Measurements from ENCODE around the gene A4GALT.

DNA sequence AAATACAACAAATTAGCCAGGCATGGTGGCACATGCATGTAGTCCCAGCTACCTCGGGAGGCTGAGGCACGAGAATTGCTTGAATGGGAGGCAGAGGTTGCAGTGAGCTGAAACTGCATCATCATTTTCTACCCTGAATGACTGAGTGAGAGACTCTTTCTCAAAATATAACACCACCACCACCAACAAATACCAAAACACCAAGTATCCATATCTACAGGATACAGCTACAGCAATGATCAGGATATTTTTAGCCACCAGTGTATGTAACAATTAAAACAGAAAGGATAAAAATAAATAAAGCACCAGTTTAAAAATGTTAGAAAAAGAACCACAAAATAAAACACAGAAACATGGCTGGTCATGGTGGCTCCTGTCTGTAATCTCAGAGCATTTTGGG is 13.2 kb downstream of the A4GALT start:
- TF ChIP-seq PPARA (CRISPR knock-in tag; IDR thresholded peaks at IDR 0.05; ENCODE audit: borderline replicate concordance) (no peak), ZNF70 (CRISPR knock-in tag; IDR thresholded peaks at IDR 0.05) (no peak), RARB (CRISPR knock-in tag; IDR thresholded peaks at IDR 0.05) (no peak), ZFP30 (CRISPR knock-in tag; IDR thresholded peaks at IDR 0.05) (no peak), ISL1 (CRISPR knock-in tag; IDR thresholded peaks at IDR 0.05) (no peak), ZFP3 (CRISPR knock-in tag; IDR thresholded peaks at IDR 0.05) (no peak), TOX (CRISPR knock-in tag; IDR thresholded peaks at IDR 0.05; ENCODE audit: borderline replicate concordance) (no peak)
- TF ChIP-seq, protein P1, sequence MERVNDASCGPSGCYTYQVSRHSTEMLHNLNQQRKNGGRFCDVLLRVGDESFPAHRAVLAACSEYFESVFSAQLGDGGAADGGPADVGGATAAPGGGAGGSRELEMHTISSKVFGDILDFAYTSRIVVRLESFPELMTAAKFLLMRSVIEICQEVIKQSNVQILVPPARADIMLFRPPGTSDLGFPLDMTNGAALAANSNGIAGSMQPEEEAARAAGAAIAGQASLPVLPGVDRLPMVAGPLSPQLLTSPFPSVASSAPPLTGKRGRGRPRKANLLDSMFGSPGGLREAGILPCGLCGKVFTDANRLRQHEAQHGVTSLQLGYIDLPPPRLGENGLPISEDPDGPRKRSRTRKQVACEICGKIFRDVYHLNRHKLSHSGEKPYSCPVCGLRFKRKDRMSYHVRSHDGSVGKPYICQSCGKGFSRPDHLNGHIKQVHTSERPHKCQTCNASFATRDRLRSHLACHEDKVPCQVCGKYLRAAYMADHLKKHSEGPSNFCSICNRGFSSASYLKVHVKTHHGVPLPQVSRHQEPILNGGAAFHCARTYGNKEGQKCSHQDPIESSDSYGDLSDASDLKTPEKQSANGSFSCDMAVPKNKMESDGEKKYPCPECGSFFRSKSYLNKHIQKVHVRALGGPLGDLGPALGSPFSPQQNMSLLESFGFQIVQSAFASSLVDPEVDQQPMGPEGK (CRISPR knock-in tag; IDR thresholded peaks at IDR 0.05; ENCODE audit: borderline replicate concordance), result no peak

All from SK-N-SH treated with all-trans-retinoic acid at 6 μM for 48 hours (cell line).